ENCODE data around the gene ZDHHC14. TPM values are rescaled to one million over a fixed set of nuclear protein-coding genes. Genes with fewer than 3 reads are reported as not detected.

ZDHHC14 gene
- total and polyA plus RNA-seq, 2 of the 8 experiments (the other 6 are each of a cell fraction or from before 2014, with no cell fraction given), result 2.9 to 5.3 TPM

DNA sequence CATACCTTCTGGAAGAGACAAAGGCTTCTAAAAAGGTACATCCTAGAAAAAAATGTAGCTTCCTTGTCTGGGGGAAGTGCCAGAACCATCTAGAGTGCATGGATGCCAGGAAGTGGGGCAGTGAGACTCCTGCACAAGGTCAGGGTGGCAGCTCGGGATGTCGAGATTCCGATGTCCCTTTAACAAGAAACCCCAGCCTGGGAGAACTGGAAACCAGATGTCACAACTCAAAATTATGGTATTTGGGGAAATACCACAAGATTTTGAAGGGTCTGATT is 168.4 kb downstream of the ZDHHC14 start:
- H3K27ac ChIP-seq (ENCODE audit: low read depth, low read length), result no peak overlapping the region
- H4K8ac ChIP-seq (ENCODE audit: extremely low read depth, insufficient read depth, low read length), result no peak overlapping the region
- H3K79me1 ChIP-seq (ENCODE audit: low read depth, low read length), result no peaks in the 10 kb centered on the region
- H3K23ac ChIP-seq (ENCODE audit: insufficient read length), result no peak overlapping the region
- no peak overlapping the region for H3K4me2 ChIP-seq (ENCODE audit: insufficient read depth in 1 of 2, low read depth in 2 of 2, low read length in 2 of 2)
- no peak overlapping the region for H3K56ac ChIP-seq (replicated peaks; ENCODE audit: insufficient read length, low read depth, low read length)
- peaks cover 12 to 26% (median 20%) of the 10 kb centered on the region in 4 experiments; a peak in 6 of 7 replicates for H3K4me1 ChIP-seq (replicated peaks in 1 of 4; ENCODE audit: control insufficient read depth in 3 of 4, insufficient read depth in 4 of 4, low read length in 3 of 4)
- no peak overlapping the region for H2BK15ac ChIP-seq (ENCODE audit: low read length)
- H3K27me3 ChIP-seq (replicated peaks in 1 of 4; ENCODE audit: control insufficient read depth in 3 of 4, extremely low read depth in 1 of 4, insufficient read depth in 3 of 4, low read length in 3 of 4), result no peaks in the 10 kb centered on the region; a peak in 2 of 7 replicates
- no peak overlapping the region for H3K9ac ChIP-seq (replicated peaks in 1 of 4; ENCODE audit: extremely low read depth in 1 of 4, low read depth in 3 of 4, low read length in 3 of 4)
- H3K18ac ChIP-seq (ENCODE audit: extremely low read depth, low read length), result no peak overlapping the region
- H3K14ac ChIP-seq (ENCODE audit: insufficient read length), result no peak overlapping the region
- no peak overlapping the region for H2BK5ac ChIP-seq (ENCODE audit: low read depth, low read length)
- peaks cover 0 to 3% of the 10 kb centered on the region in 2 experiments; a peak in 1 of 4 replicates for H3K9me3 ChIP-seq (ENCODE audit: insufficient read depth in 2 of 2, low read depth in 1 of 2, low read length in 1 of 2)
- no peak overlapping the region for H2AFZ ChIP-seq (ENCODE audit: low read length)
- CTCF ChIA-PET (ENCODE audit: partially characterized antibody), result no interaction called here
- POLR2A ChIA-PET (ENCODE audit: partially characterized antibody), result no interaction called here
- H4K5ac ChIP-seq (ENCODE audit: insufficient read length, low read depth, low read length), result no peak overlapping the region
- H2AK5ac ChIP-seq (ENCODE audit: low read depth, low read length), result no peak overlapping the region; the same call in 1 of the 2 replicates
- no peak for DNase-seq (ENCODE audit: low read depth in 1 of 2, low spot score in 2 of 2)
- no peaks in the 10 kb centered on the region for H3K79me2 ChIP-seq (ENCODE audit: control insufficient read depth in 1 of 2, insufficient read depth in 2 of 2, low read length in 2 of 2)
- no peaks in the 10 kb centered on the region for H3K23me2 ChIP-seq (ENCODE audit: low read depth, low read length)
- H4K91ac ChIP-seq (replicated peaks; ENCODE audit: insufficient read length, low read length), result no peak overlapping the region
- H4K20me1 ChIP-seq (replicated peaks in 1 of 2; ENCODE audit: control insufficient read depth in 1 of 2, insufficient read depth in 2 of 2, low read length in 2 of 2), result no peaks in the 10 kb centered on the region
- TF ChIP-seq POU5F1 (IDR thresholded peaks at IDR 0.05; ENCODE audit: low read depth, low read length) (no peak), RAD21 (IDR thresholded peaks at IDR 0.05 in 1 of 2, conservative IDR thresholded peaks at IDR 0.05 in 1 of 2; ENCODE audit: low read depth in 2 of 2, low read length in 2 of 2) (no peak), MAX (IDR thresholded peaks at IDR 0.05) (no peak), SP4 (IDR thresholded peaks at IDR 0.05; ENCODE audit: low read length) (no peak), GTF2F1 (IDR thresholded peaks at IDR 0.05; ENCODE audit: borderline replicate concordance, low read depth, low read length) (no peak), SP2 (IDR thresholded peaks at IDR 0.05; ENCODE audit: low read length) (no peak), SAP30 (IDR thresholded peaks at IDR 0.05; ENCODE audit: insufficient read depth, insufficient replicate concordance, low read length) (no peak), SUZ12 (IDR thresholded peaks at IDR 0.05; ENCODE audit: low read length) (no peak), TAF7 (optimal IDR thresholded peaks at IDR 0.05; ENCODE audit: borderline replicate concordance, low read depth, low read length) (no peak), RFX5 (IDR thresholded peaks at IDR 0.05; ENCODE audit: borderline replicate concordance, low read depth, low read length) (no peak), KDM1A (IDR thresholded peaks at IDR 0.05; ENCODE audit: borderline replicate concordance, low read length) (no peak)
- peaks cover 0 to 4% (median 0%) of the 10 kb centered on the region in 4 experiments; a peak in 1 of 8 replicates for H3K36me3 ChIP-seq (ENCODE audit: control insufficient read depth in 2 of 4, insufficient read depth in 4 of 4, low read length in 3 of 4)
- no peak overlapping the region for H2BK20ac ChIP-seq (ENCODE audit: low read length)
- H3K4ac ChIP-seq (replicated peaks; ENCODE audit: insufficient read length, low read depth, low read length), result no peak overlapping the region
- H2BK120ac ChIP-seq (replicated peaks; ENCODE audit: low read depth, low read length), result no peak overlapping the region
- peak overlapping the region; percentile 76; the same call in 1 of the 2 replicates for H2BK12ac ChIP-seq (ENCODE audit: low read depth, low read length)
- H3K4me3 ChIP-seq (ENCODE audit: extremely low read depth in 1 of 4, insufficient read depth in 2 of 4, low read depth in 3 of 4, low read length in 4 of 4), result no peak overlapping the region
- no peak for FAIRE-seq
- WGBS, 2 experiments (ENCODE audit: extremely low coverage in 1 of 2, insufficient coverage in 1 of 2, insufficient read length in 1 of 2, insufficient replicate concordance in 2 of 2, low coverage in 1 of 2, low lambda C conversion rate in 2 of 2, missing lambda C conversion rate in 1 of 2), result 100% methylated on average over 3 of the region's 3 CpGs; no CpG with 5 or more reads in 1 of the 2 experiments
